SU-DHL-6 (cell line): ENCODE results near the gene MARCHF10.

ENCODE experiments used
- H2AFZ ChIP-seq: fragments of 200-600 bp; sonication (generic); 2 replicates; pipeline ENCODE4 v1.6.1; 2014; ENCODE audit warnings: low read depth, mild to moderate bottlenecking, moderate library complexity, mixed read lengths, antibody characterized with exemption, low read length; ENCODE audit not compliant: severe bottlenecking
- H3F3A ChIP-seq: fragments of 200-600 bp; shearing (Covaris generic); 2 replicates; pipeline ENCODE4 v1.6.0; 2016; ENCODE audit warnings: antibody characterized with exemption, mild to moderate bottlenecking; ENCODE audit not compliant: insufficient read depth
- H3K27ac ChIP-seq: fragments of 200-600 bp; sonication (generic); 2 replicates; pipeline ENCODE4 v1.5.1; 2016; ENCODE audit warnings: low read depth, mild to moderate bottlenecking, low read length, moderate library complexity, mixed read lengths
- H3K27me3 ChIP-seq: fragments of 200-600 bp; sonication (generic), shearing (Covaris generic); 2 replicates; pipeline ENCODE4 v1.6.0; 2014; ENCODE audit warnings: mild to moderate bottlenecking, low read length
- H3K36me3 ChIP-seq: fragments of 200-600 bp; sonication (generic); 2 replicates; pipeline ENCODE4 v1.6.1; 2014; ENCODE audit warnings: mild to moderate bottlenecking, low read length, mixed read lengths
- H3K4me2 ChIP-seq: fragments of 300-600, 200-600 bp; shearing (Covaris generic), sonication (generic); 2 replicates; pipeline ENCODE4 v1.6.0; 2014; ENCODE audit warnings: low read length, low read depth, mild to moderate bottlenecking; ENCODE audit not compliant: poor library complexity, severe bottlenecking
- H3K4me3 ChIP-seq: fragments of 200-600 bp; sonication (generic); 2 replicates; pipeline ENCODE4 v1.5.1; 2014; ENCODE audit warnings: antibody characterized with exemption, low read length, mild to moderate bottlenecking, mixed read lengths; ENCODE audit not compliant: insufficient read depth, poor library complexity, severe bottlenecking
- H3K79me2 ChIP-seq: fragments of 200-600 bp; sonication (generic); 2 replicates; pipeline ENCODE4 v1.6.1; 2014; ENCODE audit warnings: mild to moderate bottlenecking, low read length, moderate library complexity; ENCODE audit not compliant: insufficient read depth
- H3K9ac ChIP-seq: fragments of 200-600 bp; sonication (generic); 2 replicates; pipeline ENCODE4 v1.7.0; 2014; ENCODE audit warnings: mild to moderate bottlenecking, low read length
- H3K9me2 ChIP-seq: fragments of 200-600 bp; sonication (generic); replicated peaks from 2 replicates; pipeline ENCODE4 v1.6.1; 2014; ENCODE audit warnings: low read length; ENCODE audit not compliant: insufficient read depth
- H3K9me3 ChIP-seq: fragments of 200-600 bp; sonication (generic); 2 replicates; pipeline ENCODE4 v1.6.1; 2014; ENCODE audit warnings: low read length, mixed read lengths; ENCODE audit not compliant: insufficient read depth
- H4K20me1 ChIP-seq: fragments of 200-600 bp; sonication (generic); 2 replicates; pipeline ENCODE4 v1.6.1; 2014; ENCODE audit warnings: low read depth, mild to moderate bottlenecking, antibody characterized with exemption, low read length, moderate library complexity, mixed read lengths
- EZH2phosphoT487 ChIP-seq: fragments of 200-600 bp; sonication (generic), shearing (Covaris generic); conservative IDR thresholded peaks from 2 replicates; pipeline ENCODE4 v1.6.1; 2018; ENCODE audit warnings: mild to moderate bottlenecking, antibody characterized with exemption, low read length, moderate library complexity, mixed read lengths
- TF ChIP-seq, protein P1 (sequence below): fragments of 200-600 bp; sonication (generic); IDR thresholded peaks from one replicate; pipeline ENCODE4 v1.5.1; 2017; ENCODE audit warnings: antibody characterized with exemption, mild to moderate bottlenecking, low read length, moderate library complexity; ENCODE audit not compliant: insufficient read depth, poor library complexity, severe bottlenecking

MARCHF10 gene

DNA sequence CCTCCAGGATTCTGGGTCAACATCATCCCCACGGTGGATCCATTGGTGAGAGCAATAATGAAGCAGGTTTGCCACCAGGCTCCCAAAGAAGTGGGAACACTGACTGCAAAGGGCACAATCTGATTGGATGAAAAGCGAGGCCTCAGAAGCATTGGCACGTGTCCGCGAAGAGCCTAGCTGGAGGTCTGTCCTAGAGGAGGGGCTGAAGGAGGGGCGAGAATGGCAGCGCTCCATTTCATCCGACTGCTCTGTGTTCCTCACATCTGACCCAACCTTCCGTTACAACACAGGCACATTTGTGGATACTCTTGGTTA, 100.7 kb downstream of the MARCHF10 start:
- Histone ChIP-seq H3K27me3 (no peaks in the 10 kb centered on the region), H3F3A (no peaks in the 10 kb centered on the region), H3K4me2 (no peak overlapping the region), H4K20me1 (no peaks in the 10 kb centered on the region), H3K4me3 (no peak overlapping the region), H3K27ac (no peak overlapping the region), H3K36me3 (no peaks in the 10 kb centered on the region), H3K9ac (no peak overlapping the region), H3K9me3 (no peaks in the 10 kb centered on the region), H3K9me2 (no peaks in the 10 kb centered on the region), H3K79me2 (no peaks in the 10 kb centered on the region), H2AFZ (no peak overlapping the region)
- TF ChIP-seq, protein P1, sequence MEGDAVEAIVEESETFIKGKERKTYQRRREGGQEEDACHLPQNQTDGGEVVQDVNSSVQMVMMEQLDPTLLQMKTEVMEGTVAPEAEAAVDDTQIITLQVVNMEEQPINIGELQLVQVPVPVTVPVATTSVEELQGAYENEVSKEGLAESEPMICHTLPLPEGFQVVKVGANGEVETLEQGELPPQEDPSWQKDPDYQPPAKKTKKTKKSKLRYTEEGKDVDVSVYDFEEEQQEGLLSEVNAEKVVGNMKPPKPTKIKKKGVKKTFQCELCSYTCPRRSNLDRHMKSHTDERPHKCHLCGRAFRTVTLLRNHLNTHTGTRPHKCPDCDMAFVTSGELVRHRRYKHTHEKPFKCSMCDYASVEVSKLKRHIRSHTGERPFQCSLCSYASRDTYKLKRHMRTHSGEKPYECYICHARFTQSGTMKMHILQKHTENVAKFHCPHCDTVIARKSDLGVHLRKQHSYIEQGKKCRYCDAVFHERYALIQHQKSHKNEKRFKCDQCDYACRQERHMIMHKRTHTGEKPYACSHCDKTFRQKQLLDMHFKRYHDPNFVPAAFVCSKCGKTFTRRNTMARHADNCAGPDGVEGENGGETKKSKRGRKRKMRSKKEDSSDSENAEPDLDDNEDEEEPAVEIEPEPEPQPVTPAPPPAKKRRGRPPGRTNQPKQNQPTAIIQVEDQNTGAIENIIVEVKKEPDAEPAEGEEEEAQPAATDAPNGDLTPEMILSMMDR = no peak
- no peak for TF ChIP-seq EZH2phosphoT487

DNA sequence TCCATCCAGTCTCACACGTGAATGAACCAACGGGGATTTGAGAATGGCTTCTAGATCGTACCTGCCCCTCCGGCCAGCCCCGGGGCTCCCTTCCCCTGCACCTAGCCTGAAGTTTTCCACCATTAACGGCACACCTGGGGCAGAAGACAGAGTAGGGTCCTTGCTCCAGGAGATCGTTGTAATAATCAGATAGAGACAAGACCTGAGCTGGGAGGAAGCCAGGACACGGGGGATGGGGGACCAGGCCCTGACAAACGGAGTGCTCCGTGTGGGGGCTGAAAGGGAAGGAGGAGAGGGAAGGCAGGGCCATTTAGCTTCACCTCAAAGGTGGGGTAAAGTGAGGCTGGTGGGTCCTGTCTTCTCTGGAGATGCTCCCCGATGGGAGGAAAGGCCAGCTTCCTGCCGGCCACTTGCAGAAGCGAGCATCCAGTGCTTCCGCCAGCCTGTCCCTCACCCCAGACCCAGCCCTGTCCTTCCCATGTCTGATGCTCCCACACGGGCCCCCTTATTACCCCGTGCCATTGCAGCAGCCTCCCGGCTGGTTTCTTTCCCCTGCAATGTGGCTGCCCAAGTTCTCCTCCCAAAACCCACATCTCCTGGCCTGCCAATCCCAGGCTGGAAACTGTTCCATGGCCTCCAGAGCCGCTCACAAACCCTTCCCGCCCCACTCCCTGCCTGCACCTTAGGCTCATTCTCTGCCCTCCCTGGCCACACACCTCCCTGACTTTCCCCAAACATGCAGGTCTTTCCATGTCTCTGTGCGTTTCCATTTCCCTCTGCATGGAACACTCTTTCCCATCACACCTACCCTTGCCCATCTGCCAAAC, 101.3 kb downstream of the MARCHF10 start:
- no peak overlapping the region for H3K9ac ChIP-seq
- H3K36me3 ChIP-seq = no peaks in the 10 kb centered on the region
- no peak overlapping the region for H3K27ac ChIP-seq
- H3F3A ChIP-seq = no peaks in the 10 kb centered on the region
- H3K4me2 ChIP-seq = no peak overlapping the region
- TF ChIP-seq EZH2phosphoT487 = no peak
- TF ChIP-seq, protein P1 = no peak
- no peaks in the 10 kb centered on the region for H3K9me2 ChIP-seq
- no peak overlapping the region for H3K4me3 ChIP-seq
- H3K9me3 ChIP-seq = no peaks in the 10 kb centered on the region
- no peaks in the 10 kb centered on the region for H3K79me2 ChIP-seq
- H4K20me1 ChIP-seq = no peaks in the 10 kb centered on the region
- H2AFZ ChIP-seq = no peak overlapping the region
- H3K27me3 ChIP-seq = no peaks in the 10 kb centered on the region

DNA sequence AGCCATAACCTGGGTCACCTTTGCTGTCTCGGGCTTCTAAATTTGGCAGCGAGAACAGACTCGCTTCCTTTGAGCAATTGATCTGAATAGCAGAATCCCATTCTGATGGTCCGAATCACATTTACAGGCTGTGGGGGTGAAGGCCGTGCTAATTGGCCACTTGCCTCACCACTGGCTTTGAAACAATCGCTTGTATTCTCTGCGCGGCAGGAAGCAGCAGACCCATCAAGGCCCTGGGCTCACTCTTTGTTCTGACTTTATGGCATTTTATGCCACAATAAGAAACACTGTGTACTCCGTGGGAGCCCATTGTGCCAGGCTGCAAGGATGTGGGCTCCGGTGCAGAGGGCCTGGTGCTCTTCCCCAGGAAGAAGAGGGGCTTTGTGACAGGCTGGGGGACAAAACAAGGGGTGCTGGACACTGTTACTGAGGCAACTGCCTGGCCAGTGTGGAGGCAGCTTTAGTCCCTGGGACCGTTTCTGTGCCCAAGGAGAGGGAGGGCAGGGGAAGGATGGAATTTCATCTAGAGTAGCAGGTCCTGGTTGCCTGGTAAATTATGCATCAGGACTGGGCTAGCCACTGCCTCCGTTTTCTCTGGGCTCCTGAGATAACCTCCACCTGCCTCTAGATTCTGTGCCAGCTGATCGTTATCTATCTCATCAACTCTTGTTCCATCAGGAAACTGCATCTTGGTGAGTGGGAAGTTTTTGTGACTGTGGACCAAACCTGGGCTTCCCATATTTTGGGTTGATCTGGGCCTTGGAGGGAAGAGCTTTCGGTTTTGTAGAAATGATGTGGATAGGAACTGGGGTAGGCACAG, 102.1 kb downstream of the MARCHF10 start:
- TF ChIP-seq, protein P1 = no peak
- no peak for TF ChIP-seq EZH2phosphoT487
- no peak overlapping the region for H3K4me2 ChIP-seq
- H4K20me1 ChIP-seq = no peaks in the 10 kb centered on the region
- H3K4me3 ChIP-seq = no peak overlapping the region
- no peak overlapping the region for H2AFZ ChIP-seq
- no peaks in the 10 kb centered on the region for H3K36me3 ChIP-seq
- no peaks in the 10 kb centered on the region for H3K79me2 ChIP-seq
- H3K9me3 ChIP-seq = no peaks in the 10 kb centered on the region
- H3K9ac ChIP-seq = no peak overlapping the region
- no peaks in the 10 kb centered on the region for H3F3A ChIP-seq
- no peaks in the 10 kb centered on the region for H3K27me3 ChIP-seq
- H3K27ac ChIP-seq = no peak overlapping the region
- no peaks in the 10 kb centered on the region for H3K9me2 ChIP-seq
